GM12875 (cell line): ENCODE results near the gene NDUFV1.

ENCODE experiments used
- H3K4me3 ChIP-seq: one replicate; pipeline ENCODE4 v1.5.1; 2011; ENCODE audit warnings: low read depth, low read length, control low read depth
- TF ChIP-seq, protein P1 (sequence below): IDR thresholded peaks from 2 replicates; pipeline ENCODE4 v1.5.1; 2011; ENCODE audit warnings: low read depth, mild to moderate bottlenecking, control low read depth, inconsistent platforms, low read length, moderate library complexity, borderline replicate concordance; ENCODE audit not compliant: insufficient read depth

NDUFV1 gene

DNA sequence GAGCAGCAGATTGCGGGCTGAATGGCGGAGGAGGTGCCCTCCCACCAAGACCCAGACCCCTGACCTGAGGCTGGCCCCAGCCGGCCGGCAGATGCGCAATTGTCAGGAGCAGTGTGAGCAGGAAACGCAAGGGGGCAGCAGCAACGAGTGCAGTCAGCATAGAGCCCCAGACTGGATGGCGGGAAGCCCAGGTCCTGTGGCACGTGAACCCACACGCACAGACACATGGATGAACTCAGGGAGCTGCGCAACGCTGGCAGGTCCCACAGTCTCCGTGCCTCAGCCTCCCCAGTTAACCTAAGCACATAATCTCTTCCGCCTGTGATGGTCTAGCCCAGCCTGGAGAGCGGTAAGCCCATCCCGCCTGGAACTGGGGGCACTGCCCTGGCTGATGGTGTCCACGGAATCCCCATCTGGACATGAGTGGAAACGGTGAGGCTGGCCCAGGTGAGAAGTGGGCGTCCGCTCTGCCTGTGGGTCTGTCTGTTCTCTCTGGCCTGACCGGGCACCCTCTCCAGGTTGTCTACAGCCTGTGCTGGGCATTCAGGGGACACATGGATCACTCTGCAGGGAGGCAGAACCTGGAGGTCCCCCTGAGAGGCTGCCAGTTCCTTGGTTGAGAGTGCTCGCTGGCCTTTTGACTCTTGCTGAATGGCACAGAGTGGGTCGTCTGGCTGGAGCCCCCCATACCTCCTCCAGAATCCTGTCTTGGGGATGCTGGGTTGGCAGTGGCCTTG, 33.5 kb downstream of the NDUFV1 start:
- TF ChIP-seq, protein P1, sequence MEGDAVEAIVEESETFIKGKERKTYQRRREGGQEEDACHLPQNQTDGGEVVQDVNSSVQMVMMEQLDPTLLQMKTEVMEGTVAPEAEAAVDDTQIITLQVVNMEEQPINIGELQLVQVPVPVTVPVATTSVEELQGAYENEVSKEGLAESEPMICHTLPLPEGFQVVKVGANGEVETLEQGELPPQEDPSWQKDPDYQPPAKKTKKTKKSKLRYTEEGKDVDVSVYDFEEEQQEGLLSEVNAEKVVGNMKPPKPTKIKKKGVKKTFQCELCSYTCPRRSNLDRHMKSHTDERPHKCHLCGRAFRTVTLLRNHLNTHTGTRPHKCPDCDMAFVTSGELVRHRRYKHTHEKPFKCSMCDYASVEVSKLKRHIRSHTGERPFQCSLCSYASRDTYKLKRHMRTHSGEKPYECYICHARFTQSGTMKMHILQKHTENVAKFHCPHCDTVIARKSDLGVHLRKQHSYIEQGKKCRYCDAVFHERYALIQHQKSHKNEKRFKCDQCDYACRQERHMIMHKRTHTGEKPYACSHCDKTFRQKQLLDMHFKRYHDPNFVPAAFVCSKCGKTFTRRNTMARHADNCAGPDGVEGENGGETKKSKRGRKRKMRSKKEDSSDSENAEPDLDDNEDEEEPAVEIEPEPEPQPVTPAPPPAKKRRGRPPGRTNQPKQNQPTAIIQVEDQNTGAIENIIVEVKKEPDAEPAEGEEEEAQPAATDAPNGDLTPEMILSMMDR: peak; percentile 83
- H3K4me3 ChIP-seq: no peak overlapping the region

DNA sequence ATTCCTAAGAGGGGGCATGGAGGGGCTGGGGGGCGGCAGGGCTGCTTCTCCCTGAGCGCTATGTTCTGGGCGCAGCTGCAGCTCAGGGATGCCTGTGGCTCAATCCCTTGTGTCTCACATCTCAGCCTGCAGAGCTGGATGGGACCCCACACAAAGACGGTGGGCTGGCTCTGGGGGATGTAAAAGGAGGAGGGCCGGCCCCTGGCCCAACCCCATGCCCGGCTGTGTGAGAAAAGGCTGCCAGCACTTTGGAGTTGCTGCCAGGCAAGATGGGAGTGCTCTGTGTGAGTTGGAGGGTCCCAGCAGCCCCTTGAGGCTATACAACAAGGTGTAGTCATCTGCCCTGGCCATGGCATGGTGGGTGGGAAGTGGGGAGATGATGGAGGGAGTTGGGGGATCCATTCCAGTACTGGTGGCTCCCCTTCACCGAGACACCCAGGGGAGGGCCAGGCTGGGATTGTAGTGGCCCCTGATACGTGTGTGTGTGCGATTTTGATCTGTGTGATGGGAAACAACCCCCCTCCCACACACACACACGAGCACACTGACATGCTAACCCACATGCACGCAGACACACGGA, 34.1 kb downstream of the NDUFV1 start:
- no peak overlapping the region for H3K4me3 ChIP-seq
- TF ChIP-seq, protein P1: no peak

DNA sequence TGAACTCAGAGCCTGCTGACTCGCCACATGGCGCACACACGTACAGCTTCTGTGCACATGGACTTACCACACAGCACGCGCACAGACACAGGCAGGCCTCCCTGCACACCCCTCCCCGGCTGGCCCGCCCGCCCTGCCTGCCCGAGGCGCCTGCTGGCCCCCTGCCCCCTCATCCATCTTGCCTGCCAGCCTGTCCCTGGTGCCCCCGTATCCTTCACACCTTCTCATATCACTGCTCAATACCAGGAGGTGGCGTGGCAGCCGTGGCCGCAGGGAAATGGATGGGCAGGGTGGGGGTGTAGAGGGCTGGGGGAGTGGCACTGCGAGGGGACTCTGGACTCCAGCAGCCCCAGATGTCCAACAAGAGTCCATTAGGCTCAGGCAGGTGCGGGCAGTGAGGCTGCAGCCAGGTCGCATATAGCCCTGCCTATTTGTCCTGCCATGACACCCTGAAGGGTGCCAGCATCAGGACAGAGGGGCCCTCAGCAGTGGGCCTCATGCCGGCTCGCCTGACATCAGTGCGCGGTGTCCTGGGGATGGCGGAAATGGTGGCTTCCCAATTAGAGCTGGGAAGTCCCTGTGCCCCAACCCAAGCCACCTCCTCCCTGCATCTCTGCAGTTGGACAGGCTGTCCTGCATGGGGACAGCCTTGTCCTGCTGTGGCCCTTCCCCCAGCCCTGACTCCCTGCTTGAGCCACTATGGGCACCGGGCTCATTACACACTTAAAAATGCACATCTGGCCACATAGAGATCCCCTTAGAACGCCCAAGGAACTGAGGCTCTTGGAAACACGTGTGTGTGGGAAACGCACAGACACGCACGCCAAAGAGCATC, 34.8 kb downstream of the NDUFV1 start:
- TF ChIP-seq, protein P1: no peak
- no peak overlapping the region for H3K4me3 ChIP-seq

DNA sequence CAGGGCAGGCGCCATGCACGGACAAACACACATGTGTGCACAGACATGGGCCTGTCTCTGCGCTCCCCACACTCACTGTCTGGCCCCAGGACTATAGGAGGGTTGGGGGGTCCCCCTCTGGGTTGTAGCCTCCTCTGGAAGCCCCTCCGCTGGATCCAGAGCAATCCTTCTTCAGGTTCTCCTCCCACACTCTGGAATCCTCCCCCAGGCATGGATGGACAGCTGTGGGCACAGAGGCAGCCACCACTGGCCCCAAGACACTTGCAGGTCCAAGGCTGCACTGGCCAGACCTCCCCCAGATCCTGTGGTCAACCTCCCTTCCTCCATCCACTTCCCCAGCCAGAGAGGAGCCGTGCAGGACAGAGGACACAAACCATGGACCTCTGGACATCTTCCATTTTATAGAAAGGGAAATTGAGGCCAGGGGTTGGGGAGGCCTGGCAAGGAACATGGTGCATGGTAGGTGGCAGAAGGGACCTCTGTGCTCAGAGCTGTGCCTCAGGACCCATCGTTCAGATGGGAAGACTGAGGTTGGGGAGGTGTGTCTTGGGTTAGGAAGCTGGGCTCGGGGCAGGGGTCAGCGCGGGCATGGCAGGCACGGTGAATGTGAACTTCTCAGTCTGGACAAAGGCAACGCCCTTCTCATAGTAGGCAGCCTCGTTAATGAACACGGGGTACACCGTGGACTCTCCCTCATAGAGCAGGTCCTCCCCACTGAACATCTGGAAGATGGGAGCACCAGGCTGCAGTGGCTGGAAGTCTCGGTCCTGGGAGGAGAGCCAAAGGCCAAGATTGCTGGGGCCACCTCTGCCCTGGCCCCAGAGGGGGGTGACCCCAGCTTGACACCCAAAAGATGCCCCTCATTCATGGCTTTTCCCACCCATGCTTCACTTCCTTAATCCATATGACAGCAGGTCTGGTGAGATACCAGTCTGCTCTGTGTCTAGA, 35.7 kb downstream of the NDUFV1 start:
- TF ChIP-seq, protein P1: no peak
- no peak overlapping the region for H3K4me3 ChIP-seq

DNA sequence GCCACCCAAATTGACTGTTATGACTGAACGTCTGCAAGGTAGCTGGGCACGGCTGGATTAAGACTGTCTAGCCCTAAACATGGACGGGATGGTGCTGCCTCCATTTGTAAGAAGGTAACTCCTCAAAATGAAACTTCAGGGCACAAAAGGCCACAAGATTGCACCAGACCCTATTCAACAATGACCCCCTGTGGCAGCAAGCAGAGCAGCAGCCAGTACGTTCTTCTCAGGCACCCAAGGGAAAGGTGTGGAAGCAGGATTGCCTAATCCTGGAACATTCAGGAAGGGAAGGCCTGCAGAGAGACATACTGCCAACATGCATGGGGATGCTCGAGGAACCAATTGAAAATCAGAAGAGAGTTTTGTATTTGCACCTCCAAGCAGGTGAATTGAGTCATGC, 37.3 kb downstream of the NDUFV1 start:
- TF ChIP-seq, protein P1: peak; percentile 36; the same call in 1 of the 2 replicates

More for the DNA sequence above, 37.3 kb downstream of the NDUFV1 start:
- no peak overlapping the region for H3K4me3 ChIP-seq
